Activated CD8-positive, alpha-beta memory T cell treated with anti-CD3 and anti-CD28 coated beads for 36 hours (primary cell): Measurements from ENCODE around the gene MMP14. TPM values are rescaled to one million over a fixed set of nuclear protein-coding genes. Genes with fewer than 3 reads are reported as not detected.
"Not testable (repeated sequence)": the region's sequence is repeated elsewhere in the genome, so short reads cannot be mapped to it uniquely, and the experiment has no call there.

Experiments used
- CTCF ChIA-PET: fragments of 350-600 bp; sonication (Branson Sonifier 250); formaldehyde crosslinking; loops from one replicate; lab custom pipeline; 2021; ENCODE audit warnings: antibody characterized with exemption; lab: Charles Lee
- POLR2A ChIA-PET: fragments of 350-600 bp; sonication (Branson Sonifier 250); formaldehyde crosslinking; loops from one replicate; lab custom pipeline; 2021; ENCODE audit warnings: antibody characterized with exemption; lab: Charles Lee
- total RNA-seq, 2 experiments: library from RNA; stranded (reverse); gene quantifications; one replicate each; pipeline ENCODE4 v1.2.3, GENCODE V29; 2021

Gene MMP14
- total RNA-seq, 2 experiments from 2014 or later, result 0.76 to 1.8 TPM

DNA sequence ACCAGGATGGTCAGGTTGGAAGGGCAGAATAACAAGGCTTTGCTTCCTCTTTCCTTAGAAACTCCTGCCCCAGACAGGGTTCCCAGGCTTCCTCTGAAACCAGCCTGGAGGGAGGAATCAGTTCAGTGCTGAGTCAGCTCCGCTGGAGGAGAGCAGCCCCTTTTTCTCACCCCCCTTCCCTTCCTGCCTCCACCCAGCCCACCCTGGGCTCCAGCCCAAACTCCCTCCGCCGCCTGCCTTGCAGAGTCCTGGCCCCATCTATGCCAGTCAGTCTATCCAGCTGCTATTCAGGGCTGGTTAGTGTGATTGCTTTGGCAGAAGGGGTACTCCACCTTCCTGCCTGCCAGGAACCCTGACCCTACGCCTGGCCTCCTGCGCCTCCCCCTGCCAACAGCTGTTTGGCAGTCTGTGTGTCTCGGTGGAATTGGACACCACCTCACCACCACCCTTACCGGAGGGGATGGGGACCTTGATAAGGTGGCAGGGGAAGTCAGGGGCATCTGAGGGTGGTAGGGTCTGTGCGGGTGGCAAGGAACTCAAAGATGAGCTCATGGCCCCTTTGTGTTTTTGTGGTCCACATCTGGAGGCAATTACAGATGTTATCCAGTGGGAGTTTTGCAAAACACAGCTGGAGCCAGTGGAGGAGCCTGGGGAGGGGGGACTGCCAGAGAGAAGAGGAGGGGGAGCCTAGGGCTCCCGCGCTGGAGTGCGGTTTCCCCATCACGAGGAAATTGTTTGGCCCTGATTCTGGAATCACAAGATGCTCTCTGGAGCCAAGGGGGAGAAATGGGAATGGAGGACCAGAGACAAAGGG is 12.2 kb downstream of the MMP14 start:
- ChIA-PET CTCF (interaction anchor here (0.7 to 7.6 kb wide), 2 partner anchors 13 to 24 kb away, joined by 4 to 94 read pairs; no protein-coding TSS in a partner anchor), POLR2A (interaction anchor here (0.9 kb wide), 1 partner anchor 13 kb away, joined by 3 read pairs; no protein-coding TSS in a partner anchor)

DNA sequence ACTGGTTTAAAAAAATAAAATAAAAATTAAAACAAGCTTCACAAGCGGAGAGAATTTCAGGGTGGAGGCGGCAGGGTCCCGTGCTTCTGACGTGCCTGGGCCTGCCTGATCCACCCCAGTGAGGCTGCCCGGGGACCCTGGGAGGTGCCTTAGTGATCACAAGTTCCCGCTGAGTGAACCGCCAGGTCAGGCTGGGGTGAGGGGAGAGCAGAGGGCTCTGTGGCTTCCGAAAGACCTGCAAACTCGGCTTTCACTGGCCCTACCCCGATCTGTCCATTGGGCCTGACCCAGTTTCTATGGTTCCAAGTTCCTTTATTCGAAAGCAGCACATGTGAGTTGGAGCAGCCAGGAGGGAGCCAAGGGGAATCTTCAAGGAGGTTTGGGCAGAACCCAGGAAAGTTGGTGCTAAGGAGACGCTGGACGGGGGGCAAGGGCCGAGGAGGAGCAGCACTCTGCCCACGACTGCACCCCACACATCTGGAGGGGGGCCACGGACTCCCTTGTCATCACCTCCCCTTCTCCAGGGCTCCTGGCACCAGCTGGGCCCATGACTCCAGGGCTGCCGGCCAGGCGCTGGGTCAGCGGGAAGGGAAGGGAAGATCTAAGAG is 12.9 kb downstream of the MMP14 start:
- ChIA-PET CTCF (interaction anchor here (0.7 to 7.6 kb wide), 4 partner anchors 12 to 277 kb away, joined by 4 to 94 read pairs (median 47); partner anchors contain the start of gene MRPL52), POLR2A (interaction anchor here (0.9 to 1.6 kb wide), 2 partner anchors 13 to 19 kb away, joined by 3 read pairs; no protein-coding TSS in a partner anchor)

DNA sequence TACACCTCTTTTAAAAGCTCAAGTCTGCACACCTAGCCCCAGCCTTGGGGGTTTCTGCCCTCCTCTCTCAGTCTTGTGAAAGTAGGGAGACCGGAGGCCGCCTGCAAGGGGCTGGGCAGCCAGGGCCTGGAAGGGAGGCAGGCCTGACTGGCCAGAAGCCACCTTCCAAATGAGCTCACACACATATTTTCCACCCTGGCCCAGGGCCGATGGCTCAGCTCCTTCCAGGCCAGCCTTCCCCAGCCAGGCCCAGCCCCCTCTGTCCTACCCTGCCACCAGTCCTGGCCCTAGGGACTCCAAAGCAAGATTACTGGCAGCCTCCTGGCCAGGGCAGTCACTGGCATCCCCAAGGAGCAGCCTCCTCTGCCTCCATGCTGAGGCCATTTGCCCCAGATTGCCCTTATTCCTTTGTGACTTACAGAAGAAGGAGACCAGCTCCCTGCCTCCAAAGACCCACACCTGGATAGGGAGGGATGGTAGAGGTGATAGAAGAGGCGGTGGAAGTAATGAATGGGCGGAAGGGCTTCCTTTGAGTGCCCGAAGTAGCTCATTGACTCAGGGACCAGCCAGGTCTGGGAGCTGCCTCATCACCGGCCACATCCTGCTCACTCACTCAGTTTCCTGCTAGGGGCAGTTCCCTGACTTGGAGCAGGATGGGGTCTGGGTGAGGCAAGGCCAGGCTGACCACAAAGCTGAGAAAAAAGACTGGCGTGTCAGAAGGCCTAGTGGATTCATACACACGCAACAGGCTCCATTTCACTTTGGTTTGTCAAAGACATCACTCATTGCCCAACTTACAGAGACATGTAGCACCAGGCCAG is 14.8 kb downstream of the MMP14 start:
- ChIA-PET POLR2A (interaction anchor here (0.6 to 1.6 kb wide), 3 partner anchors 12 to 295 kb away, joined by 3 read pairs; no protein-coding TSS in a partner anchor), CTCF (interaction anchor here (1.0 to 7.6 kb wide), 9 partner anchors 8 to 290 kb away, joined by 3 to 94 read pairs (median 5); partner anchors contain the start of genes LRP10 and MRPL52)

GRCh38 chr14:22852178-22852577 is 15.8 kb downstream of the MMP14 start:
- CTCF ChIA-PET, result interaction anchor here (0.7 to 7.6 kb wide), 24 partner anchors 8 to 314 kb away, joined by 3 to 94 read pairs (median 4); partner anchors contain the start of genes LRP10, MMP14 and MRPL52
- POLR2A ChIA-PET, result interaction anchor here (1.1 kb wide), 1 partner anchor 296 kb away, joined by 3 read pairs; no protein-coding TSS in a partner anchor

GRCh38 chr14:22852599-22852939 is 16.2 kb downstream of the MMP14 start:
- POLR2A ChIA-PET, result interaction anchor here (1.1 kb wide), 1 partner anchor 296 kb away, joined by 3 read pairs; no protein-coding TSS in a partner anchor
- CTCF ChIA-PET, result interaction anchor here (0.7 to 7.6 kb wide), 28 partner anchors 8 to 315 kb away, joined by 3 to 94 read pairs (median 4); partner anchors contain the start of genes LRP10, MMP14 and MRPL52

DNA sequence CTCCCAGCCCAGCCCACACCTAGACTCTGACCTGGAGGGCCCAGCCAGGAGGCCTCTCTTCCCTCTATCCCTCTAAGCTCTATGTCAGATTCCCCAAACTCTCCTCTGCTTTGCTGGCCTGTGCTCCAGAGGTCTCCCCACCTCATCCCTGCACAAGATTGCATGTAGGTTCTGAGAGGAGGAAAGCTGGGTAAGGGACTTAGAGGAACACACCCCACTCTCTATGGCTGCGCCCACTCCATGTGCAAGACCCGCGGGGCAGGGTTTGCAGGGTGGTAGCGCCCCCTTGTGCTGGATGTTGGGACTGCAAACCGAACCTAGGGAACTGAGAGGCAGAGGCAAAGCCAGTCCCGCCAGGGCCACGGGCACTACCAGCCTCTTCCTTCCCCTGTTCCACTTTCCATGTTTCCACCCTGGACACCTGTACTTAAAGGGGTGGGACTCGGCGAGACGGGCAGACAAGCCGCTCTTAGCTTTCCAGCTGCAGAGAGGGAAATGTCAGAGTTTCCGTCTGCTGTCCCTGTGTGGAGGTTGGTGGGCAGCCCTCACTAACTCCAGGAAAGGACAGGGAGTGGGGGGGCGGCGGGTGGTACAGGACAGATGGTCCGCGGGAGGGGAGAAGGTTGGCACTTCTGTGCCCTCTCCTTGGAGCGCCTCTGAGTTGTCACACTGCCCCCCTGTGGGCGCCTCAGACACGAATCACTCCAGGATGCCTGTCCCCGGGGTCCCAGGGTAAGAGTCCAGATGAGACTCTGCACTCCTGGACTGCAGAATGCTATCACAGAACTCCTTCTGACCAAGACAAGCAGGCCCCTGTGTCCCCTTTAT is 16.8 kb downstream of the MMP14 start:
- POLR2A ChIA-PET, result interaction anchor here (0.7 kb wide), 1 partner anchor 87 kb away, joined by 3 read pairs; the partner anchor contains the start of gene OXA1L
- CTCF ChIA-PET, result interaction anchor here (0.7 to 7.6 kb wide), 33 partner anchors 9 to 315 kb away, joined by 3 to 94 read pairs (median 4); partner anchors contain the start of genes LRP10, MMP14 and MRPL52

DNA sequence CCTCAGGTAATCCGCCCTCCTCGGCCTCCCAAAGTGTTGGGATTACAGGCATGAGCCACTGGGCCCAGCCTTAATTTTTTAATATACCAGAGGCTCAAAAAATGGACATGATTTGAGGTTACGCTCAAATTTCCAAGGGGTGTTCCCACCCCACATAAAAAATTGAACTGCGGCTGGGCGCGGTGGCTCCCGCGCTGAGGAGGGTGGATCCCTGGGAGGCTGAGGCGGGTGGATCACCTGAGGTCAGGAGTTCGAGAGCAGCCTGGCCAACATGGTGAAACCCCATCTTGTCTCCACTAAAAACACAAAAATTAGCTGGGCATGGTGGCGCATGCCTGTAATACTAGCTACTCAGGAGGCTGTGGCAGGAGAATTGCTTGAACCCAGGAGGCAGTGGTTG is 17.9 kb downstream of the MMP14 start:
- POLR2A ChIA-PET, result interaction anchor here (0.7 kb wide), 1 partner anchor 89 kb away, joined by 4 read pairs; no protein-coding TSS in a partner anchor
- CTCF ChIA-PET, result interaction anchor here (0.7 to 7.6 kb wide), 20 partner anchors 9 to 298 kb away, joined by 3 to 94 read pairs (median 4); partner anchors contain the start of gene MMP14

DNA sequence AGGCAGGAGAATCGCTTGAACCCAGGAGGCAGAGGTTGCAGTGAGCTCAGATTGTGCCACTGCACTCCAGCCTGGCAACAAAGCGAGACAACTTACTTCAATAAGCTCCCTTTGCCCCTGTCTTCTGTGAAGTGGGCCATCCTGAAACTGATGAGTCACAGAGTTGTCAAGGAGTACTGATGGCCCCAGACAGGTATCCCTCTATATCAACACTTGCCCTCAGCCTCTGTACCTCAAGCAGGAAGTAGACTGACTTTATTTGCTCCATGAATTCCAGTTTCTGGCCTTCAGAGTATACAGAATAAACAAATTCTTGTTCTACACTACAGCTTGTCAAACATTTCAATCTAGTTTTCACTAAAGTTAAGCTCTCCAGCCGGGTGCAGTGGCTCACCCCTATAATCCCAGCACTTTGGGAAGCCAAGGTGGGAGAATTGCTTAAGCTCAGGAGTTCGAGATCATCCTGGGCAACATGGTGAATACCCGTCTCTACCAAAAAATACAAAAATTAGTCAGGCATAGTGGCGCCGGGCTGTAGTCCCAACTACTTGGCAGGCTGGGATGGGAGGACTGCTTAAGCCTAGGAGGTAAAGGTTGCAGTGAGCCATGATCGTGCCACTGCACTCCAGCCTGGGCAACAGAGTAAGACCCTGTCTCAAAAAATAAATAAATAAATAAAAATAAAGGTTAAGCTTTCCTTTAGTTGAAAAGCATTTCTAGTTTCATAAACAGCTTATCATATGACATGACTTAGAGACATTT is 18.8 kb downstream of the MMP14 start:
- ChIA-PET POLR2A (interaction anchor here (0.6 kb wide), 1 partner anchor 18 kb away, joined by 3 read pairs; no protein-coding TSS in a partner anchor), CTCF (interaction anchor here (0.6 to 7.6 kb wide), 14 partner anchors 9 to 299 kb away, joined by 3 to 94 read pairs (median 6); partner anchors contain the start of genes MMP14 and REM2)

GRCh38 chr14:22856428-22856827 is 20.0 kb downstream of the MMP14 start:
- CTCF ChIA-PET, result interaction anchor here (6.7 to 7.6 kb wide), 2 partner anchors 32 to 285 kb away, joined by 68 to 94 read pairs; no protein-coding TSS in a partner anchor
- POLR2A ChIA-PET, result no interaction called here

DNA sequence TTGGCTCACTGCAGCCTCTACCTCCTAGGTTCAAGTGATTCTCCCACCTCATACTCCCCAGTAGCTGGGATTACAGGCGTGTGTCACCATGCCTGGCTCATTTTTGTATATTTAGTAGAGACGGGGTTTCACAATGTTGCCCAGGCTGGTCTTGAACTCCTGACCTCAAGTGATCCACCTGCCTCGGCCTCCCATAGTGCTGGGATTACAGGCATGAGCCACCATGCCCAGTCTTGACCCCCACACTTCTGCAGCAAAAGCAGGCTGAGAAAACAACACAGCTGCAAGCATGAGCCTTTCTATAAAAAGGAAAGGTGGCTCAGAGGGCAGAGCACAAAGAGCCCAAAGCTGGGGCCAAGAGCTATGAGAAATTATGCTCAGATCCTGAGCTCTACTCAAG is 24.0 kb downstream of the MMP14 start:
- POLR2A ChIA-PET, result not testable (repeated sequence)
- CTCF ChIA-PET, result interaction anchor here (0.6 to 4.2 kb wide), 8 partner anchors 10 to 1126 kb away, joined by 3 to 27 read pairs (median 4); no protein-coding TSS in a partner anchor

DNA sequence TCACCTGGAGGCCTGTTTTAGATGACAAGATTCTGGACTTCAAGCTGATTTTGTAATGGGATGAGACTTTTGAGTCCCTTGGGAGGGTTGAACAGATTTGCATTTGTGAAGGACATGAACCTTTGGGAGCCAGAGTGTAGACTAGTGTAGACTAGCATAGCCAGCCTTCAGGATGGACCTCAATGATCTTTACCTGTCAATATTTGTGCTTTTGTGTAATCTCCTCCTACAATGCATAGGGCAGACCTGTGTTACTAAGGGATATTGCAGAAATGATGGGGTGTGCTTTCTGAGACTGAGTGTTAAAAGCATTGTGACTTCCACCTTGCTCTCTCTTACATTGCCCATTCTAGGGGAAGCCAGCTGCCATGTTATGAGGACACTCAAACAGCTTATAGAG is 25.3 kb downstream of the MMP14 start:
- ChIA-PET POLR2A (no interaction called here), CTCF (interaction anchor here (1.0 to 1.6 kb wide), 3 partner anchors 11 to 292 kb away, joined by 3 to 4 read pairs (median 4); no protein-coding TSS in a partner anchor)

DNA sequence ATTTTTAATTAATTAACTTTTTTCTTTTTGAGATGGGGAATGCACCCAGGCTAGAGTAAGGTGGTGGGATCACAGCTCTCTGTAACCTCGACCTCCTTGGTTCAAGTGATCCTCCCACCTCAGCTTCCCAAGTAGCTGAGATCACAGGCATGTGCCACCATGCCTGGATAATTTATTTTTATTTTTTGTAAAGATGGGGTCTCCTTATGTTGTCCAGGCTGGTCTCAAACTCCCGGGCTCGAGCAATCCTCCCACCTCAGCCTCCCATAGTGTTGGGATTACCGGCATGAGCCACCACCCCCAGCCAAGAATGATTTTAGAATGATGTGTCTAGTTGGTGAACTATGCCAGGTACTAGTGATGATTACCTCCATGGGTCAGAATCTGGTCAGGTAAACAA is 28.6 kb downstream of the MMP14 start:
- POLR2A ChIA-PET, result no interaction called here
- CTCF ChIA-PET, result interaction anchor here (1.6 to 2.6 kb wide), 2 partner anchors 10 to 12 kb away, joined by 4 to 11 read pairs; no protein-coding TSS in a partner anchor

GRCh38 chr14:22865424-22866405 is 29.3 kb downstream of the MMP14 start:
- CTCF ChIA-PET, result interaction anchor here (0.7 to 1.6 kb wide), 3 partner anchors 13 to 36 kb away, joined by 3 to 4 read pairs (median 3); no protein-coding TSS in a partner anchor
- POLR2A ChIA-PET, result interaction anchor here (0.5 kb wide), 1 partner anchor 1263 kb away, joined by 3 read pairs; no protein-coding TSS in a partner anchor

- ChIA-PET POLR2A (no interaction called here), CTCF (interaction anchor here (1.3 kb wide), 1 partner anchor 35 kb away, joined by 3 read pairs; no protein-coding TSS in a partner anchor)
Measured at GRCh38 chr14:22866874-22867273, 30.5 kb downstream of the MMP14 start.

- CTCF ChIA-PET, result interaction anchor here (0.7 to 4.0 kb wide), 10 partner anchors 12 to 300 kb away, joined by 3 to 34 read pairs (median 14); partner anchors contain the start of genes MRPL52 and REM2
Measured at GRCh38 chr14:22870811-22871223, 34.4 kb downstream of the MMP14 start.

More at GRCh38 chr14:22870811-22871223, 34.4 kb downstream of the MMP14 start:
- POLR2A ChIA-PET, result interaction anchor here (0.7 to 1.9 kb wide), 4 partner anchors 12 to 48 kb away, joined by 4 to 7 read pairs (median 7); partner anchors contain the start of genes RBM23 and REM2
